GM10266 (cell line): Measurements from ENCODE around the gene APBB1IP.

ENCODE experiments used
- DNase-seq: peaks from one replicate; pipeline ENCODE4 v3.0.0; 2012; ENCODE audit errors: extremely low spot score
- TF ChIP-seq, protein P1 (sequence below): IDR thresholded peaks from 2 replicates; pipeline ENCODE4 v1.5.1; 2012; ENCODE audit warnings: mild to moderate bottlenecking, low read depth; ENCODE audit not compliant: control insufficient read depth, insufficient read depth; ENCODE audit errors: missing control alignments

APBB1IP gene

DNA sequence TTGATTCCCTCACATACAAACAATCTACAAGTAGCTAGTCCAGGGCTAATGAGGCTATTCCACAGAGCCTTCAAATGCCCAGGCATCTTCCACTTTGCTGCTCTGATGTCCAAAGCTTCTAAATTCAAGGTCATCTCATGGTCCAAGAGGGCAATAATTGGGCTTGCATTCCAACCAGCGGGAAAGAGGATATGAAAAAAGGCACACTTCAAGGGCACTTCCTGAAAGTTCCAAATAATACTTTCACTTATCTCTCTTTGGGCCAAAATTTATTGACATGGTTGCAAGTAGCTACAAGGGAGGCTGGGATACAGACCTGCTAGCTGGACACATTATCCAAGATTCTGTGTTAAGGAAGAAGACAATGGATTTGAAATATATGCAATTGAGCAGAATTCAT lies 25.2 kb upstream of the APBB1IP start:
- DNase-seq = no peak
- TF ChIP-seq, protein P1, sequence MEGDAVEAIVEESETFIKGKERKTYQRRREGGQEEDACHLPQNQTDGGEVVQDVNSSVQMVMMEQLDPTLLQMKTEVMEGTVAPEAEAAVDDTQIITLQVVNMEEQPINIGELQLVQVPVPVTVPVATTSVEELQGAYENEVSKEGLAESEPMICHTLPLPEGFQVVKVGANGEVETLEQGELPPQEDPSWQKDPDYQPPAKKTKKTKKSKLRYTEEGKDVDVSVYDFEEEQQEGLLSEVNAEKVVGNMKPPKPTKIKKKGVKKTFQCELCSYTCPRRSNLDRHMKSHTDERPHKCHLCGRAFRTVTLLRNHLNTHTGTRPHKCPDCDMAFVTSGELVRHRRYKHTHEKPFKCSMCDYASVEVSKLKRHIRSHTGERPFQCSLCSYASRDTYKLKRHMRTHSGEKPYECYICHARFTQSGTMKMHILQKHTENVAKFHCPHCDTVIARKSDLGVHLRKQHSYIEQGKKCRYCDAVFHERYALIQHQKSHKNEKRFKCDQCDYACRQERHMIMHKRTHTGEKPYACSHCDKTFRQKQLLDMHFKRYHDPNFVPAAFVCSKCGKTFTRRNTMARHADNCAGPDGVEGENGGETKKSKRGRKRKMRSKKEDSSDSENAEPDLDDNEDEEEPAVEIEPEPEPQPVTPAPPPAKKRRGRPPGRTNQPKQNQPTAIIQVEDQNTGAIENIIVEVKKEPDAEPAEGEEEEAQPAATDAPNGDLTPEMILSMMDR = no peak

DNA sequence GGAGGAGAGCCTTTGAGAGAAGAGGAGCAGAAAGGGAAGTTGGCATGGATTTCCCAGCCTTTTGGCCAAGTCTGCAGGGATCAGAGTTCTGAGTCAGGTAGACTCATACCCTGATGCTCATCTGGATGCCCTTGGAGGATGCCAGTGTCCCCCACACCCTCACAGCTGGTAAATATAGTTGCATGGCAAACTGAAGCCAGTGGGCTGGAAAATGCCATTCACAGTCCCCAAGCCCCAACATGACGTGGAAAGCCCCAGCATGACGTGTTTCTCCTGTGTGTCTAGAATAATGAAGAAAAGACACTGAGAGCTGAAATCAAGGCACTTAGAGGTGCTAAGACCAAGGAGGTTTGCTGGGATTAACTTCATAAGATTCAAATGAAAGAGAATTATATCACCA lies 24.8 kb upstream of the APBB1IP start:
- no peak for DNase-seq
- TF ChIP-seq, protein P1 = no peak

DNA sequence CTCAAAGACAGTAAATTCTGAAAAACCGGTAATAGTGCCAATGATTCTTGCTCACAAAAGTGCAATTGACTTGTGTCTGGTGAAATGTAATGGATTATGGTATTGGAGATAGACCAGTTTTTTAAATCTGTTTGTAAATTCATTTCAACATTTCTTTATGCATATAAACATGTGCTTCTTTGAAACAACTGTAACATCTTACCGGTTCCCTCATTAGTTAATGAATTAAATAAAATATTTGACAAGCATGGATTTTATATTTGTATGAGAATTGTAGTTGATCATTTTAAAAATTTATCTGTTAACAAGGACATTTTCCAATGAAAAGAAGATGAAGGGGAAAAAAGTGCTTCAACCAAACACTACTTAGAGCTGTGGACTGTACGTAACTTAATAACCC lies 21.0 kb upstream of the APBB1IP start:
- DNase-seq = no peak
- TF ChIP-seq, protein P1 = no peak

DNA sequence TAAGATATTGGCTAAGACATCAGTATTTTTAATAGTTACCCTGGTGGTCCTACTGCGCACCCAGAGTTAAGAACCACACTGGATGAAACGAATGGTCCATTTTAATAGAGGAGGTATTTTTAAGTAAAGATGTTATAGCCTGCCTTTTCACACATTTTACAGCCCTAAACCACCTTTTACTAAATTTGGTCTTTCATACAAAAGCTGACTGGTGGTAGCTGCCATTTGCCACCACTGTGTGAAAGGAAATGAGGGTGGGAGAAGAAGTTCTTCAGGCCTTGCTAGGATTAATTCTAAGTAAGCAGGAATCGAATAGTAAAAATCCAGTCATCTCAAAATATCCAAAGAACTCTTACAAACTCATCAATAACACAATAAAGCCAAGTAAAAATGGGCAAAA lies 15.2 kb upstream of the APBB1IP start:
- TF ChIP-seq, protein P1 = no peak
- no peak for DNase-seq

DNA sequence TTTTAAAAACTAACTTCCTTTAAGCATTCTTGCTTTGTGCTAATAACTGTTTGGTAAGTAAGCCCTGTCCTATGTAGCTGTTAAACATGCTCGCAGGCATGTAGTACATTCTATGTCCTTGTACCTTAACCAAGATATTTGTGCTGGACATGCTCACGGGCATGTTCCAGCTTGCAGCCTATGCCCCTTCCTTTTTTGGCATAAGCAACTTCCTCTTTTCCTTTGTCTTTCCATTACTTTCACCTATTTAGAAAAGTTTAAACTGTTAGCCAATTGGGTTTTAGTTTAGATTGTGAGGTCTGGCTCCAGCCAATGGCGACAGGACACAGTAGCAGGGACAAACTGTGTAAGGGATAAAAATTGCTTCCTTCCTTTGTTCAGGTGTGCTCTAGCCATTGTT lies 14.4 kb upstream of the APBB1IP start:
- TF ChIP-seq, protein P1 = no peak

DNA sequence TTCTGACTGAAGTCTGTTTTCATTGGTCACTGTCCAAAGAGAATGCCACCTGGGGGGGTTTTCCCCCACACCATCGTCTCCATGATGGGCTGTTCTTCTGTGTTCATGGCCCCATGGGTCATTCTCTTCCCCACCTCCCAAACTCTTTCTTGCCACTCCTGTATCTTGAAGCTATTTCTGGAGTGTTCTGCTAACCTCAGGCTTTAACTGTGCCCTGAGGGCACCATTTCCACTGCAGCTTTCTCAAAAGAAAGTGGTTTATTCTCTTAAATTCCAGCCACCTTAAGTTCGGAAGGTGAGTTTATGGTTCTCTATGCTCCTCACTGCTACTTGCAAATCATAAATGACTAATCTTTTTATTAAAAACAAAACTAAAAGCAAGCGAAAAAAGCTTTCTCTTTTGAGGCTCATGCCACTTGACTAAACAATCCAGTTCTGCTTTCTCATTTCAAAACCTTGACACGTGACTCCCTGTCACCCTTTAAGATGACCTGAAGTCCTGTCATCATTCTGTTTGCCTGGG lies 7.4 kb upstream of the APBB1IP start:
- peak; percentile 78 for DNase-seq
- TF ChIP-seq, protein P1 = no peak

More for the DNA sequence above, 14.4 kb upstream of the APBB1IP start:
- DNase-seq = no peak

DNA sequence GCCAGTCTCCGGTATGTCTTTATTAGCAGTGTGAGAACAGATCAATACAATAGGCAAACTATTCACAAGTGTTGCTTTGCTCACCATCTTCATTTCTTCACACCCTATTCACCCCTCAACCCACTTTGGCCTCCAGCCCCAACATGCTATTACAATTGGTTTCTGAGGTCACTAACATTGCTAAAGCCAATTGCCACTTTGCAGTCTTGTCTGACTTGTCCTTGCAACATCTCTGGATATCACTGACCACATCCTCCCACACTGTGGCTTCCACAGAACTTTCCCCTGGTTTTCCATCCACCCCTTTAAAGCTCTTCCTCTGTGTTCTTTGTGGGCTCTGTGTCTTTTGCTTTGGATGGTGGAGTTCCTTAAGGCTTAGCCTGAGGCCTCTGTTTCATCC lies 5.2 kb upstream of the APBB1IP start:
- TF ChIP-seq, protein P1 = no peak
- DNase-seq = no peak
